Neuron (in vitro differentiated cells): Measurements from ENCODE around the gene ZNF253.
"Not testable (repeated sequence)": the region's sequence is repeated elsewhere in the genome, so short reads cannot be mapped to it uniquely, and the experiment has no call there.

Source experiments
- H2AFZ ChIP-seq: one replicate; pipeline ENCODE4 v1.6.1; 2013; ENCODE audit warnings: low read depth, mild to moderate bottlenecking, inconsistent platforms, low read length, moderate library complexity
- H3K27me3 ChIP-seq: one replicate; pipeline ENCODE4 v1.6.1; 2013; ENCODE audit warnings: low read length; ENCODE audit not compliant: insufficient read depth
- H3K36me3 ChIP-seq: one replicate; pipeline ENCODE4 v1.6.1; 2013; ENCODE audit warnings: low read length; ENCODE audit not compliant: insufficient read depth
- H3K4me1 ChIP-seq: one replicate; pipeline ENCODE4 v1.6.1; 2013; ENCODE audit warnings: low read length; ENCODE audit not compliant: insufficient read depth
- H3K4me3 ChIP-seq: 2 replicates; pipeline ENCODE4 v1.5.1; 2013; ENCODE audit warnings: mild to moderate bottlenecking, low read length, moderate library complexity
- H3K9me3 ChIP-seq: one replicate; pipeline ENCODE4 v1.6.1; 2013; ENCODE audit warnings: low read length

Gene ZNF253

DNA sequence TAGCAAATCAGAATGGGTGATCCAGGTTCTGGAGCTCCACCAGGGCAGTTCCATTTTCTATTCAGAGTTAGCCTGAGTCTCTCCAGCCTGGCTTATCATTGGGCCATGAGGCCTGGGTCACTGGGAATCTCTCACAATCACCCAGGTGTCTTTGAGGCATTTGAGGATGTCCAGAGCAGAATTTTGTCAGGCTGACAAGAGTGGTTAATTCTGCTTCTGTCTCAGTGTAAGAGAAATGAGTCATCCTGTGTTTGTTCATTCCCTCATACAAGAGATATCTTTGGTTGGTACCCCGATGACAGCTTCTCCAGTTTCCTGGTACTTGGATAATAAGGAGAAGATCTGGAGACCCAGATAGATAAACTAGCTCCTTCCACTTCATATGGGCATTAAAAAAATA, 45.5 kb downstream of the ZNF253 start:
- Histone ChIP-seq H3K36me3 (peaks cover 54% of the 10 kb centered on the region), H3K9me3 (peaks cover 47% of the 10 kb centered on the region)

DNA sequence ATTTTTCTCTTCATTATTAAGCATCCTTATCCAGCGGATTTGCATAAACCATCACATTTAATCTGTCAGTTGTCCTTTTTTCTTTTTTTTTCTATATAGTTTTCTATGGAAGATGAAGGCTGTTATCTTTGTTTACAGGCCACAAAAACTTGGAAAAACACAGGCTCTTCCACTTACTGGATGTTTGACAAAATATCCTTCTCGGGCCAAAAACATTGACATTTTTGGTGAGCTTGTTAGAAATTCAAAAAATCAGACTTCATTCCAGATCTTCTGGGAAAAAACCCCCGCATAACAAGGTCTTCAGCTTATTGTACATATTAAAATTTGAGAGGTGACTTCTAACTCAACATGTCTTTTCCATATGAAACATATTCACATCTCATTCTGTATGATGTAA, 48.9 kb downstream of the ZNF253 start:
- H2AFZ ChIP-seq = no peak overlapping the region
- H3K9me3 ChIP-seq = peaks cover 41% of the 10 kb centered on the region
- H3K36me3 ChIP-seq = peaks cover 55% of the 10 kb centered on the region
- H3K27me3 ChIP-seq = no peaks in the 10 kb centered on the region
- H3K4me3 ChIP-seq = no peak overlapping the region
- no peaks in the 10 kb centered on the region for H3K4me1 ChIP-seq

More for the DNA sequence above, 45.5 kb downstream of the ZNF253 start:
- Histone ChIP-seq H3K27me3 (no peaks in the 10 kb centered on the region), H3K4me1 (no peaks in the 10 kb centered on the region), H2AFZ (no peak overlapping the region), H3K4me3 (no peak overlapping the region)

DNA sequence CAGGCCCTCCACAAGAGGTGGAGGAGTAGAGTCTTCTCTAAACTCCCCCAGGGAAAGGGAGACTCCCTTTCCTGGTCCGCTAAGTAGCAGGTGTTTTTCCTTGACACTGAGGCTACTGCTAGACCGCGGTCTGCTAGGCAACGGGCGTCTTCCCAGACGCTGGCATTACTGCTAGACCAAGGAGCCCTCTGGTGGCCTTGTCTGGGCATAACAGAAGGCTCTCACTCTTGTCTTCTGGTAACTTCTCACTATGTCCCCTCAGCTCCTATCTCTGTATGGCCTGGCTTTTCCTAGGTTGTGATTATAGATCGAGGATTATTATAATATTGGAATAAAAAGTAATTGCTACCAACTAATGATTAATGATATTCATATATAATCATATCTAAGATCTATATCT, 64.7 kb downstream of the ZNF253 start:
- not testable (repeated sequence) for H3K4me1 ChIP-seq, H3K27me3 ChIP-seq, H3K4me3 ChIP-seq, H2AFZ ChIP-seq
- Histone ChIP-seq H3K9me3 (peaks cover 71% of the 10 kb centered on the region), H3K36me3 (peaks cover 75% of the 10 kb centered on the region)

DNA sequence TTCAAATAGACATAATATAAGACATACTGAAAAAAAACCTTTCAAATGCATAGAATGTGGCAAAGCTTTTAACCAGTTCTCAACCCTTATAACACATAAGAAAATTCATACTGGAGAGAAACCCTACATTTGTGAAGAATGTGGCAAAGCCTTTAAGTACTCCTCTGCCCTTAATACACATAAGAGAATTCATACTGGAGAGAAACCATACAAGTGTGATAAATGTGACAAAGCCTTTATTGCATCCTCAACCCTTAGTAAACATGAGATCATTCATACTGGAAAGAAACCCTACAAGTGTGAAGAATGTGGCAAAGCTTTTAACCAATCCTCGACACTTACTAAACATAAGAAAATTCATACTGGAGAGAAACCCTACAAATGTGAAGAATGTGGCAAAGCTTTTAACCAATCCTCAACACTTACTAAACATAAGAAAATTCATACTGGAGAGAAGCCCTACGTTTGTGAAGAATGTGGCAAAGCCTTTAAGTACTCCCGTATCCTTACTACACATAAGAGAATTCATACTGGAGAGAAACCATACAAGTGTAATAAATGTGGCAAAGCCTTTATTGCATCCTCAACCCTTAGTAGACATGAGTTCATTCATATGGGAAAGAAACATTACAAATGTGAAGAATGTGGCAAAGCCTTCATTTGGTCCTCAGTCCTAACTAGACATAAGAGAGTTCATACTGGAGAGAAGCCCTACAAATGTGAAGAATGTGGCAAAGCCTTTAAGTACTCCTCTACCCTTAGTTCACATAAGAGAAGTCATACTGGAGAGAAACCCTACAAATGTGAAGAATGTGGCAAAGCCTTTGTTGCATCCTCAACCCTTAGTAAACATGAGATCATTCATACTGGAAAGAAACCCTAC, 68.0 kb downstream of the ZNF253 start:
- H3K4me1 ChIP-seq, H3K27me3 ChIP-seq, H3K4me3 ChIP-seq, H2AFZ ChIP-seq: not testable (repeated sequence)
- Histone ChIP-seq H3K9me3 (peaks cover 56% of the 10 kb centered on the region), H3K36me3 (peaks cover 49% of the 10 kb centered on the region)

DNA sequence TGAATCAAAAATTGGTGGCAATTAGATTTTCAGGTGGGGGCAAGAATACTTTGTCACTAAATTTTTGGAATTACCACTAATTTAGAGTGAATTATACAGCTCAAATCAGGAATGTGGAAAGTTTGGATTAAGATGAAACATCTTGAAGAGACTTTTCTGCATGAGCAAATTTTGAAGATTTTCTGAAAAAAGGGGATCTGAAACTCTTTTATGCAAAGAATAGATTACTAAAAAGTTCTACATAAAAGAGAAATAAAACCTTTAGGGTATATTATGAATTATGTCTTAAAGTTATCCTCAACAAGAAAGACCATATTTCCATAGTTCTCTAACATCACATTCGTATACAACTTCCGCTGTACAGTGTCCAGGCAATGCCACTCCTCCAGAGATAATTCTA, 71.7 kb downstream of the ZNF253 start:
- Histone ChIP-seq H3K9me3 (peaks cover 37% of the 10 kb centered on the region), H3K36me3 (peaks cover 30% of the 10 kb centered on the region), H2AFZ (no peak overlapping the region), H3K27me3 (no peaks in the 10 kb centered on the region), H3K4me3 (no peak overlapping the region), H3K4me1 (no peaks in the 10 kb centered on the region)

DNA sequence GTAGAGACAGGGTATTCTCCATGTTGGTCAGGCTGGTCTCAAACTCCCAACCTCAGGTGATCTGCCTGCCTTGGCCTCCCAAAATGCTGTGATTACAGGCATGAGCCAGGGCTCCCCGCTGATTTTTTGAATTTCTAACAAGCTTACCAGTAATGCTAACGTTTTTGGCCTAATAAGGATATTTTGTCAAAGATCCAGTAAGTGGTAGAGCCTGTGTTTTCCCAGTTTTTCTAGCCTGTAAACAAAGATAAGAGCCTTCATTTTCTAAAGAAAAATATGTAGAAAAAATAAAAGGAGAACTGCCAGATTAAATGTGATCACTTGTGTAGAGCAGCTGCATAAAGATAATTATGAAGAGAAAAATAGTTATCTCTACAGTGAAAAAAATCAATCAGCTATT, 72.8 kb downstream of the ZNF253 start:
- H3K4me3 ChIP-seq = no peak overlapping the region
- peaks cover 19% of the 10 kb centered on the region for H3K36me3 ChIP-seq
- no peaks in the 10 kb centered on the region for H3K4me1 ChIP-seq
- H3K27me3 ChIP-seq = no peaks in the 10 kb centered on the region
- H2AFZ ChIP-seq = no peak overlapping the region
- H3K9me3 ChIP-seq = peaks cover 28% of the 10 kb centered on the region

DNA sequence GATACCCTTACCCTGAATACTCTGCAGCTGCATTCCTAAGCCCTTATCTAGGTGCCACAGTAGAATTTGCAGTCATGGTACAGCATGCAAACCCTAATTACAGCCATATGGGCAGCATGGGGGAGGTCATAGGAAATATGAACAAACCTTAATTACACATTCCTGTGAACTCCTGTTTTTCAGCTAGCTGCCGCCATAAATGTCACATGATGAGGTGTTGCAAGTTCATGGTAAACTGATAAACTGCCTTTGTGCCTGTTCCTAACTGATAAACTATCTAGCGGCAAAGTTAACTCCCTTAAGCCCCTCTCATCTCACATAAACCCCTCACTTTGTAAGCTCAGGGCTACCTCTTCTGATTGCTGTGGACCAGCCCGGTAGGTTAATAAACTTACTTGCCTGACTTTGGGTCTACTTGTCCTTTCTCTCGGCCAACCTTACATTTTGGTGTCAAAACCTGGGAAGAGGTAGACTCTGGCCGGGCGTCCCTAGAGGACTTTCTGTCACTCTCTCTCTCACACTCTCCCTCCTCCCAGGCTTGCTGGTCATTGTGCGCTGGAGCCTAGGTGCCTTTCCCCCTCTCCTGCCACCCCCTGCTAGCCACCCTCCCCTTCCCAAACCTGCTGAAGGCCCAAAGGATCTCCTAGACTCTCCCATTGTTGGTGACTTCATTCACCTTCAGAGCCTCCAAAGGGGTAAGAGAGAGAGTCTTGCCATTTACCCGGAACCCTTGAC, 78.3 kb downstream of the ZNF253 start:
- Histone ChIP-seq H3K4me1 (no peaks in the 10 kb centered on the region), H3K36me3 (no peaks in the 10 kb centered on the region), H3K9me3 (peaks cover 11% of the 10 kb centered on the region), H2AFZ (no peak overlapping the region), H3K4me3 (no peak overlapping the region), H3K27me3 (no peaks in the 10 kb centered on the region)
